ENCODE data around the gene LEFTY2. TPM values are rescaled to one million over a fixed set of nuclear protein-coding genes. Genes with fewer than 3 reads are reported as not detected.

Gene LEFTY2
- total and polyA plus RNA-seq, 9 of the 15 experiments (the other 6 are each of a cell fraction or from before 2014, with no cell fraction given) = 0.04 to 0.14 TPM; not detected in 7

DNA sequence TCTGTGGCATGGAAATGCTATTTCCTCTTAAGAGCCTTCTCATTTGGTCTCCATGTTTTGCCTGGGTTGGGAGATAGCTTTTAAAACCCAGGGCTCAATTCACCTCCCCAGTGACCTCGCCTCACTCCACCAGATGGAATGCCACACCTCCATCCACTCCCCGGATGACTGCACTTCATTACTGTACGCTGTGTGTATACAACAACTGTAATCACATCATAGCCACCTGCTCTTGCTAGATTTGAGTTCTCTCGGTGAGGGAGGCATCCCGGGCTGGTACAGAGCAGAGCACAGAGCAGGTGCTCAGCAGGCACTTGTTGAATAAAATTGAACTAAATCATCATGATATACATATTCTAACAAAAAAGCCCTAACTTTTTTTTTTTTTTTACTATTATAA is 32.1 kb upstream of the LEFTY2 start (continued):
- TF ChIP-seq, protein P1, sequence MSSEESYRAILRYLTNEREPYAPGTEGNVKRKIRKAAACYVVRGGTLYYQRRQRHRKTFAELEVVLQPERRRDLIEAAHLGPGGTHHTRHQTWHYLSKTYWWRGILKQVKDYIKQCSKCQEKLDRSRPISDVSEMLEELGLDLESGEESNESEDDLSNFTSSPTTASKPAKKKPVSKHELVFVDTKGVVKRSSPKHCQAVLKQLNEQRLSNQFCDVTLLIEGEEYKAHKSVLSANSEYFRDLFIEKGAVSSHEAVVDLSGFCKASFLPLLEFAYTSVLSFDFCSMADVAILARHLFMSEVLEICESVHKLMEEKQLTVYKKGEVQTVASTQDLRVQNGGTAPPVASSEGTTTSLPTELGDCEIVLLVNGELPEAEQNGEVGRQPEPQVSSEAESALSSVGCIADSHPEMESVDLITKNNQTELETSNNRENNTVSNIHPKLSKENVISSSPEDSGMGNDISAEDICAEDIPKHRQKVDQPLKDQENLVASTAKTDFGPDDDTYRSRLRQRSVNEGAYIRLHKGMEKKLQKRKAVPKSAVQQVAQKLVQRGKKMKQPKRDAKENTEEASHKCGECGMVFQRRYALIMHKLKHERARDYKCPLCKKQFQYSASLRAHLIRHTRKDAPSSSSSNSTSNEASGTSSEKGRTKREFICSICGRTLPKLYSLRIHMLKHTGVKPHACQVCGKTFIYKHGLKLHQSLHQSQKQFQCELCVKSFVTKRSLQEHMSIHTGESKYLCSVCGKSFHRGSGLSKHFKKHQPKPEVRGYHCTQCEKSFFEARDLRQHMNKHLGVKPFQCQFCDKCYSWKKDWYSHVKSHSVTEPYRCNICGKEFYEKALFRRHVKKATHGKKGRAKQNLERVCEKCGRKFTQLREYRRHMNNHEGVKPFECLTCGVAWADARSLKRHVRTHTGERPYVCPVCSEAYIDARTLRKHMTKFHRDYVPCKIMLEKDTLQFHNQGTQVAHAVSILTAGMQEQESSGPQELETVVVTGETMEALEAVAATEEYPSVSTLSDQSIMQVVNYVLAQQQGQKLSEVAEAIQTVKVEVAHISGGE (CRISPR knock-in tag; IDR thresholded peaks at IDR 0.05) = no peak
- TF ChIP-seq, protein P2, sequence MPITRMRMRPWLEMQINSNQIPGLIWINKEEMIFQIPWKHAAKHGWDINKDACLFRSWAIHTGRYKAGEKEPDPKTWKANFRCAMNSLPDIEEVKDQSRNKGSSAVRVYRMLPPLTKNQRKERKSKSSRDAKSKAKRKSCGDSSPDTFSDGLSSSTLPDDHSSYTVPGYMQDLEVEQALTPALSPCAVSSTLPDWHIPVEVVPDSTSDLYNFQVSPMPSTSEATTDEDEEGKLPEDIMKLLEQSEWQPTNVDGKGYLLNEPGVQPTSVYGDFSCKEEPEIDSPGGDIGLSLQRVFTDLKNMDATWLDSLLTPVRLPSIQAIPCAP (CRISPR knock-in tag; IDR thresholded peaks at IDR 0.05; ENCODE audit: borderline replicate concordance) = no peak
- TF ChIP-seq HIVEP1 (CRISPR knock-in tag; IDR thresholded peaks at IDR 0.05) = no peak
- TF ChIP-seq, protein P3, sequence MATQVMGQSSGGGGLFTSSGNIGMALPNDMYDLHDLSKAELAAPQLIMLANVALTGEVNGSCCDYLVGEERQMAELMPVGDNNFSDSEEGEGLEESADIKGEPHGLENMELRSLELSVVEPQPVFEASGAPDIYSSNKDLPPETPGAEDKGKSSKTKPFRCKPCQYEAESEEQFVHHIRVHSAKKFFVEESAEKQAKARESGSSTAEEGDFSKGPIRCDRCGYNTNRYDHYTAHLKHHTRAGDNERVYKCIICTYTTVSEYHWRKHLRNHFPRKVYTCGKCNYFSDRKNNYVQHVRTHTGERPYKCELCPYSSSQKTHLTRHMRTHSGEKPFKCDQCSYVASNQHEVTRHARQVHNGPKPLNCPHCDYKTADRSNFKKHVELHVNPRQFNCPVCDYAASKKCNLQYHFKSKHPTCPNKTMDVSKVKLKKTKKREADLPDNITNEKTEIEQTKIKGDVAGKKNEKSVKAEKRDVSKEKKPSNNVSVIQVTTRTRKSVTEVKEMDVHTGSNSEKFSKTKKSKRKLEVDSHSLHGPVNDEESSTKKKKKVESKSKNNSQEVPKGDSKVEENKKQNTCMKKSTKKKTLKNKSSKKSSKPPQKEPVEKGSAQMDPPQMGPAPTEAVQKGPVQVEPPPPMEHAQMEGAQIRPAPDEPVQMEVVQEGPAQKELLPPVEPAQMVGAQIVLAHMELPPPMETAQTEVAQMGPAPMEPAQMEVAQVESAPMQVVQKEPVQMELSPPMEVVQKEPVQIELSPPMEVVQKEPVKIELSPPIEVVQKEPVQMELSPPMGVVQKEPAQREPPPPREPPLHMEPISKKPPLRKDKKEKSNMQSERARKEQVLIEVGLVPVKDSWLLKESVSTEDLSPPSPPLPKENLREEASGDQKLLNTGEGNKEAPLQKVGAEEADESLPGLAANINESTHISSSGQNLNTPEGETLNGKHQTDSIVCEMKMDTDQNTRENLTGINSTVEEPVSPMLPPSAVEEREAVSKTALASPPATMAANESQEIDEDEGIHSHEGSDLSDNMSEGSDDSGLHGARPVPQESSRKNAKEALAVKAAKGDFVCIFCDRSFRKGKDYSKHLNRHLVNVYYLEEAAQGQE (IDR thresholded peaks at IDR 0.05; ENCODE audit: borderline replicate concordance) = no peak
- TF ChIP-seq, protein P3 (CRISPR knock-in tag; IDR thresholded peaks at IDR 0.05; ENCODE audit: low read depth) = no peak
- no peak for TF ChIP-seq XRCC4 (IDR thresholded peaks at IDR 0.05; ENCODE audit: extremely low read depth, insufficient read depth, insufficient read length)
- TF ChIP-seq FOXK2 (conservative IDR thresholded peaks at IDR 0.05 in 1 of 2, IDR thresholded peaks at IDR 0.05 in 1 of 2; ENCODE audit: low read depth in 2 of 2) = 0 out of 4 replicates have a peak, but pooled peaks have one; percentile 27 to 47
- no peak for TF ChIP-seq MYC (IDR thresholded peaks at IDR 0.05; ENCODE audit: low read depth, low read length)
- no peak for TF ChIP-seq MYC (CRISPR knock-in tag; IDR thresholded peaks at IDR 0.05; ENCODE audit: borderline replicate concordance, low read depth)
- TF ChIP-seq, protein P4, sequence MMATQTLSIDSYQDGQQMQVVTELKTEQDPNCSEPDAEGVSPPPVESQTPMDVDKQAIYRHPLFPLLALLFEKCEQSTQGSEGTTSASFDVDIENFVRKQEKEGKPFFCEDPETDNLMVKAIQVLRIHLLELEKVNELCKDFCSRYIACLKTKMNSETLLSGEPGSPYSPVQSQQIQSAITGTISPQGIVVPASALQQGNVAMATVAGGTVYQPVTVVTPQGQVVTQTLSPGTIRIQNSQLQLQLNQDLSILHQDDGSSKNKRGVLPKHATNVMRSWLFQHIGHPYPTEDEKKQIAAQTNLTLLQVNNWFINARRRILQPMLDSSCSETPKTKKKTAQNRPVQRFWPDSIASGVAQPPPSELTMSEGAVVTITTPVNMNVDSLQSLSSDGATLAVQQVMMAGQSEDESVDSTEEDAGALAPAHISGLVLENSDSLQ (IDR thresholded peaks at IDR 0.05) = no peak
- peak in 1 of 2 experiments; percentile 43; a peak in 1 of 4 replicates for TF ChIP-seq RCOR1 (IDR thresholded peaks at IDR 0.05; ENCODE audit: borderline replicate concordance in 1 of 2, low read depth in 2 of 2, low read length in 2 of 2)
- TF ChIP-seq FOXJ3 (CRISPR knock-in tag; IDR thresholded peaks at IDR 0.05) = no peak
- no peak for TF ChIP-seq SIX5 (IDR thresholded peaks at IDR 0.05; ENCODE audit: borderline replicate concordance in 1 of 2, insufficient read depth in 1 of 2, low read depth in 1 of 2, low read length in 2 of 2)
- peak; percentile 12; the same call in 1 of the 2 replicates for TF ChIP-seq STAT5A (IDR thresholded peaks at IDR 0.05; ENCODE audit: borderline replicate concordance, low read length)
